ENCODE results near the gene SCG5.

SCG5 gene

DNA sequence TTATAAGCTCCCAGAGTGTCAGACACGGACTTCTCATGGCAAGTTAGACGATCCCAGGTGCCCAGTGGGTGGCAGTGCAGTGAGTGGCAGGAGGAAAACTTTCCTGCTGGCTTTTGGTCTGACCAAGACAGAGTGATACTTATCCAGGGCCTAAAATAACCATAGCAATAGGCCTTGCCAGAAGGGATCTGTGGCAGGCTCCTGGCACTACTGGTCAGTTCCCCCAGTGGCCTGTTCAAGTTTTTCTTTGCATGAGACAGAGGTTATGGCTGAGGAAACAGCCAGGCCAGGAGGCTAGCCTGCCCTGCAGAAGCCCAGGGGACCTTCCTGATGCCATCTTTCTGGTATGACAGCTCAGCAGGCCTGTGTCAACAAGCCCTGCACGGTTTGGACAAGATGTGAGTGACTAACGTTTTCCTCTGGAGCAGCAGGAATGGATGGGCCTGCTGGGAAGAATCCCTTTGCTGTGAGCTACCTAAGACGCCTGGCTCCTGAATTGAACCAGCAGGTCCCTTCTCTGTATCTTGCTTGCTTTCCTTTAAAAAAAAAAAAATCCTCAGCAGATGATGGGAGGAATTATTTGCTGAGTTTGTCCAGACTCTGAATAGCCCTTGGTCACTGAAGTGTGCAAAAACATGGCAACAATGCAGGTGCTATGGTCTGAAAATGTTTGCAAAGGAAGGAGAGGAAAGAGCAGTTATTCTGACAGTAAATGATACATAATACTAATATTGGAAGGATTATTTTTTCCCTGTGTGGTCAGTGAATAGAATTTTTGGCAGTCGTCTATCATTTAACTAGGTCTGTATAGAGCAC, 18.0 kb downstream of the SCG5 start:
- Histone ChIP-seq H3K4me2 (ENCODE audit: low read depth, low read length) (no peak overlapping the region), H3K79me2 (ENCODE audit: low read length) (no peaks in the 10 kb centered on the region), H3K27ac (ENCODE audit: low read length) (no peak overlapping the region), H3F3A (ENCODE audit: insufficient read depth, low read length) (peaks cover 14% of the 10 kb centered on the region), H3K4me3 (ENCODE audit: low read length) (no peak overlapping the region), H3K27me3 (replicated peaks; ENCODE audit: insufficient read depth, low read length) (no peaks in the 10 kb centered on the region), H3K4me1 (ENCODE audit: low read length) (peaks cover 15% of the 10 kb centered on the region), H2AFZ (ENCODE audit: low read length) (no peak overlapping the region), H4K20me1 (ENCODE audit: insufficient read depth, low read length) (no peaks in the 10 kb centered on the region), H3K36me3 (replicated peaks; ENCODE audit: insufficient read depth, low read length) (0 out of 2 replicates have a peak, but pooled peaks cover 3% of the 10 kb centered on the region), H3K9me3 (replicated peaks; ENCODE audit: insufficient read depth, low read length) (no peaks in the 10 kb centered on the region), H3K9ac (ENCODE audit: low read length) (no peak overlapping the region), H3K9me2 (replicated peaks; ENCODE audit: insufficient read depth, low read length) (no peaks in the 10 kb centered on the region)
- no peak for DNase-seq
- TF ChIP-seq EZH2phosphoT487 (IDR thresholded peaks at IDR 0.05; ENCODE audit: low read length): no peak
- no peak for TF ChIP-seq EZH2 (optimal IDR thresholded peaks at IDR 0.05; ENCODE audit: low read depth, low read length)
- TF ChIP-seq, protein P1, sequence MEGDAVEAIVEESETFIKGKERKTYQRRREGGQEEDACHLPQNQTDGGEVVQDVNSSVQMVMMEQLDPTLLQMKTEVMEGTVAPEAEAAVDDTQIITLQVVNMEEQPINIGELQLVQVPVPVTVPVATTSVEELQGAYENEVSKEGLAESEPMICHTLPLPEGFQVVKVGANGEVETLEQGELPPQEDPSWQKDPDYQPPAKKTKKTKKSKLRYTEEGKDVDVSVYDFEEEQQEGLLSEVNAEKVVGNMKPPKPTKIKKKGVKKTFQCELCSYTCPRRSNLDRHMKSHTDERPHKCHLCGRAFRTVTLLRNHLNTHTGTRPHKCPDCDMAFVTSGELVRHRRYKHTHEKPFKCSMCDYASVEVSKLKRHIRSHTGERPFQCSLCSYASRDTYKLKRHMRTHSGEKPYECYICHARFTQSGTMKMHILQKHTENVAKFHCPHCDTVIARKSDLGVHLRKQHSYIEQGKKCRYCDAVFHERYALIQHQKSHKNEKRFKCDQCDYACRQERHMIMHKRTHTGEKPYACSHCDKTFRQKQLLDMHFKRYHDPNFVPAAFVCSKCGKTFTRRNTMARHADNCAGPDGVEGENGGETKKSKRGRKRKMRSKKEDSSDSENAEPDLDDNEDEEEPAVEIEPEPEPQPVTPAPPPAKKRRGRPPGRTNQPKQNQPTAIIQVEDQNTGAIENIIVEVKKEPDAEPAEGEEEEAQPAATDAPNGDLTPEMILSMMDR (IDR thresholded peaks at IDR 0.05; ENCODE audit: low read length): no peak

DNA sequence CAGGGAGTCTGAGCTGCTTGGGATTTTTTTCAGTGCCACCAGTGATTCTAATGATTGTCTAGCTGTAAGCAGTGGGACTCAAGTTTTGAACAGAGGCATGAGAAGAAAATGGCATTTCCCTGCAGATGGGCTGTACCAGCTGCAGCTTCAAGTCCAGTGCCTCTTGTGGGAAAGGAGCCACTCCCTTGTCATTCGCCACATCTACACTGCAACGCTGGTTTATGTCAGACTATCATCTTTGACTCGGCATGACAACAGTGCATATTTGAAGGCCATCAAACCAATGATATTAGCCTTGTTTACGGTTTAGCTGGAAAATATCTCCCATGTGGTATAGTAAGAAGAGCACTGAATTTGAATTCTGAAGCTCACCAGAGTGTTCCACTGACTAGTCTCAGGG, 22.2 kb downstream of the SCG5 start:
- no peak overlapping the region for H3K27ac ChIP-seq (ENCODE audit: low read length)
- no peak overlapping the region for H3K4me2 ChIP-seq (ENCODE audit: low read depth, low read length)
- H3K36me3 ChIP-seq (replicated peaks; ENCODE audit: insufficient read depth, low read length): no peaks in the 10 kb centered on the region
- H4K20me1 ChIP-seq (ENCODE audit: insufficient read depth, low read length): no peaks in the 10 kb centered on the region
- no peak for TF ChIP-seq EZH2phosphoT487 (IDR thresholded peaks at IDR 0.05; ENCODE audit: low read length)
- TF ChIP-seq, protein P1 (IDR thresholded peaks at IDR 0.05; ENCODE audit: low read length): no peak
- no peak for TF ChIP-seq EZH2 (optimal IDR thresholded peaks at IDR 0.05; ENCODE audit: low read depth, low read length)
- DNase-seq: no peak
- H3K4me3 ChIP-seq (ENCODE audit: low read length): no peak overlapping the region
- H3K4me1 ChIP-seq (ENCODE audit: low read length): no peaks in the 10 kb centered on the region
- no peak overlapping the region for H2AFZ ChIP-seq (ENCODE audit: low read length)
- H3F3A ChIP-seq (ENCODE audit: insufficient read depth, low read length): no peaks in the 10 kb centered on the region
- H3K9me2 ChIP-seq (replicated peaks; ENCODE audit: insufficient read depth, low read length): no peaks in the 10 kb centered on the region
- H3K9ac ChIP-seq (ENCODE audit: low read length): no peak overlapping the region
- no peaks in the 10 kb centered on the region for H3K79me2 ChIP-seq (ENCODE audit: low read length)
- no peaks in the 10 kb centered on the region for H3K9me3 ChIP-seq (replicated peaks; ENCODE audit: insufficient read depth, low read length)
- H3K27me3 ChIP-seq (replicated peaks; ENCODE audit: insufficient read depth, low read length): no peaks in the 10 kb centered on the region

DNA sequence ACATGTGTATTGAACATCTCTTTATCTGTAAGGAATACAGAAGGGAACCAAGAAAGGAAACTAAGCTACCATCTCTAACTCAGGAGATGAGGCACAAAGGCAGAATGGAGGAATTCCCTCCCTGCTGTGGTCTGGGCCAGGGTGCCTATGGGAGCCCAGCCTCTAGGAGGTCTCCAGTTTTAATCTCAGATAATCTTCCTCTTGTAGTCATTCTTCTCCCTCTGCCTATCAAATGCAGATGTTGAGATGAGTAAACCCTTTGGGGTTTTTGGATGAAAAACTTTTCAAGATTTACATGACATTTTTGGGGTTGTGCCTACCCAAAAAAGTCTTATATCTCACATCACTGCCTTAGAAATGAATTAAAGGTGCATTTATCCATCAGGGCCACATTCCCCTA, 23.3 kb downstream of the SCG5 start:
- Histone ChIP-seq H3K27me3 (replicated peaks; ENCODE audit: insufficient read depth, low read length) (no peaks in the 10 kb centered on the region), H3K4me2 (ENCODE audit: low read depth, low read length) (no peak overlapping the region), H3K9ac (ENCODE audit: low read length) (no peak overlapping the region), H3K79me2 (ENCODE audit: low read length) (no peaks in the 10 kb centered on the region), H3K4me1 (ENCODE audit: low read length) (no peaks in the 10 kb centered on the region), H3K9me2 (replicated peaks; ENCODE audit: insufficient read depth, low read length) (no peaks in the 10 kb centered on the region), H4K20me1 (ENCODE audit: insufficient read depth, low read length) (no peaks in the 10 kb centered on the region), H2AFZ (ENCODE audit: low read length) (no peak overlapping the region), H3K4me3 (ENCODE audit: low read length) (no peak overlapping the region), H3K27ac (ENCODE audit: low read length) (no peak overlapping the region), H3K36me3 (replicated peaks; ENCODE audit: insufficient read depth, low read length) (no peaks in the 10 kb centered on the region), H3F3A (ENCODE audit: insufficient read depth, low read length) (no peaks in the 10 kb centered on the region), H3K9me3 (replicated peaks; ENCODE audit: insufficient read depth, low read length) (no peaks in the 10 kb centered on the region)
- no peak for DNase-seq
- TF ChIP-seq, protein P1 (IDR thresholded peaks at IDR 0.05; ENCODE audit: low read length): no peak
- TF ChIP-seq EZH2 (optimal IDR thresholded peaks at IDR 0.05; ENCODE audit: low read depth, low read length): no peak
- no peak for TF ChIP-seq EZH2phosphoT487 (IDR thresholded peaks at IDR 0.05; ENCODE audit: low read length)
